CD4-positive, alpha-beta T cell treated with Interleukin-15 for 4 hours (primary cell): ENCODE data around the gene SH3RF3.

Source experiments
- DNase-seq: peaks from one replicate; pipeline ENCODE4 v3.0.0-alpha.2; 2020; ENCODE audit warnings: low spot score

Gene SH3RF3

DNA sequence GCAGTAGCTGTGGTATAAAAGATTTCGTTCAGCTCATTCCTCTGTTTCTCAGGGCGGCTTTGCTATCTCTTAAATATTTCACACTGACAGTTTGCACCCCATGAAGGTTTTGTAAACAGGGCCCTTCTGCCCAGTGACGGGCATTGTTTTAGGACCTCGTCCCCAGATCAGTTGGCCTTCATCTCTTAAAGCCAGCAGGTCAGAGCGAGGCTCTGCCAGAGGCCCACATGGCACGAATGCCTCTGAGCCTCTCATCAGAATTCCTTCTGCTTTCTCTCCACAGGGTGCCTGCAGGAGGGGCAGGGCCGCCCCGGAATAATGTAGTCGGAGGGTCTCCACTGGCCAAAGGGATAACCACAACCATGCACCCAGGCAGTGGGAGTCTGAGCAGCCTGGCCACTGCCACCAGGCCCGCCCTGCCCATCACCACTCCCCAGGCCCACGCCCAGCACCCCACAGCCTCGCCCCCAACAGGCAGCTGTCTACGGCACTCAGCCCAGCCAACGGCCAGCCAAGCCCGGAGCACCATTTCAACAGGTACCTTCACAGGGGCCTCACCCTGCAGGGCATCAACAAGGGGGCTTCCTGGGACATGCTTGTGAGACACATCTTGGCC is 307.7 kb downstream of the SH3RF3 start:
- DNase-seq: no peak

DNA sequence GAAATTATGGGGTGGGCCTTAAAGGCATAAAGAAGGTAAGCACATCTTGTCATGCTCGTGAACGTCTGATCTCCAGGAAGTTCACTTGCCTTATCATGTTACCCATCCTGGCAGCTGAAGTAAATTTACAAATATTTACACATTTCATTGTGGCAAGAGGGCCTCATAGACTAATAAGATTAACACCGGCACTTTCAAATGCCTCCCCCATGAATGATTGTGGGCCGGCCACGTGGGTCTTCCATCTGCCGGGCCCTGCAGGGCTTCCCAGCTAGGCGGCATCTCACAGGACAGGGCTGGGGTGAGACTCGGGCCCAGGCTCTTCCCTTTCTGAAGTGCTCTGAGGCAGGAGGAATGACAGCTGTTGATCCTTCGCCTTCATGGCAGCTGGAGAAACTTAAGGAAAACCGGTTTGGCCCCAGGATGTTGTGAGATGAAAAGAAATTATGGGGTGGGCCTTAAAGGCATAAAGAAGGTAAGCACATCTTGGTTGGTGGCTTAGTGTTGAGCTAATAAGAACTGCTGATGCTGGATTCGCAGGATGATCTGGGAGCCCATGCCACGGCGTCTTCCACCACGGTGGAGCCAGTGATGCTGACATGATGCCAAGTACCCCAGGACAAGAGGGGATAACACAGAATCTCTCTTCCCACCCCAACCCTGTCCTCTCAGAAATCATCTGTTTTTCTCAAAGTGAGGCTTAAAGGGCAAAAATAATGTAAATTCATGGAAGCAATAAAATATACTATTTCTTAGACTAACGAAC is 308.5 kb downstream of the SH3RF3 start:
- no peak for DNase-seq

DNA sequence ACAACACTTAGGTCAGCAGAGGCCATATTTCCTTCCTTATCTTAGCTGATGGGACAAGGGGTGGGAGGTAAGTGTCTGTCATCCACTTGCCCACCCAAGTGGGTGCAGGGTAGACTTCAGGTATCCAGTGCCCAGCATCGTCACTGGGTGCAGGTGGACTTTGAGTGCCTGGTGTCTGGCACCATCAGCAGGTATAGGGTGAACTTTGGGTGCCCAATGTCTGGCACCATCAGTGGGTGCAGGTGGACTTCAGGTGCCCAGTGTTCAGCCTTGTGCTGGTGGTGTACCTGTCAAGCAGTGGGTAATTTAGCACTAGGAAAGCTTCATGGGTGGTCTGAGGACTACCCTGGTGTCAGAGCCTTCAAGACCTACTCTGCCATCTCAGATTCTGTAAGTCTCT is 309.1 kb downstream of the SH3RF3 start:
- no peak for DNase-seq

DNA sequence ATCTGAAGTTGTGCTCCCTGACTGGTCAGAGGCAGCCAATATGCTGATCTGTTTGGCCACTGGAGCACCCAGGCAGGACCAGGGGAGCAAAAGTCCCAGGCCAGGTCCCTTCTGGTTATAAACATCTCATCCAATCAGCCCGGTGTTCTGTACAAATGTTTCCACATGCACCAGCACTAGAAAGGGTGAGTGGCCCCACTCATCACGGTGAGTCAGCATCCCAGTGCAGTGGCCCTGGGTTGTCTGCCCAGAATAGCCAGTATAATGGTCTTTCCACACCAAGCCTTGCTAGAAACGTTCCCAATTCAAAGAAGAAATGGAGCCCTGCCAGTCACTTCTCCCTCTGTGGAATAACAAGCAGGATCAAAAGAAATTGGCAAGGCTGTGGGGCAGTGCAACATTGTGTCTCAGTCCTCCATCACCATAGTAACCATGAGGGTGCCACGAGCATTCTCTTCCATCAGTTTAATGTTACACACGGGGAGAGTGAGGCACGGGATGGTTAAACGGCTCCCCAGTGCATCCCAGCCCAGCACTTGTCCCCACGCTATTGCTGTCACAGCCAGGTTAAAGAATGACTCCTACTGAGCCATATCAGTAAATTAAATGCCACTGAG is 309.9 kb downstream of the SH3RF3 start:
- DNase-seq: no peak

DNA sequence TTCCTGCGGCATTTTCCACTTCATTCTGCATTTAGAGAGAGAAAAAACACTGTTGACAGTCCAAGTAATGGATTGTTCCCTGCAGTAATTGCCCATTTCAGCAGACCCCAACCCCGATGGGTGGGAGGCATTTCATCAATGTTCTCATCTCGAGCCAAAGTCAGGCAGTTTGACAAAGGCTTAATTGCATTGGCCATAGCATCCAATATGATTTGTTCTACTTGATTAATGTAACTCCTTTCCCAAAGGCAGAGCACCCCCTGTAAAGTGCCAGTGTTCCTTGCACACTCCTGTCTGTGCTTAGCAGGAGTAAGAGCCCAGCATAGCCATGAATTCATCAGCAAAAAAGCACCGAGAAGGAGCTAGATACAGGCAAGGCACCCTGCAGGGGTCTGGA is 310.4 kb downstream of the SH3RF3 start:
- no peak for DNase-seq

DNA sequence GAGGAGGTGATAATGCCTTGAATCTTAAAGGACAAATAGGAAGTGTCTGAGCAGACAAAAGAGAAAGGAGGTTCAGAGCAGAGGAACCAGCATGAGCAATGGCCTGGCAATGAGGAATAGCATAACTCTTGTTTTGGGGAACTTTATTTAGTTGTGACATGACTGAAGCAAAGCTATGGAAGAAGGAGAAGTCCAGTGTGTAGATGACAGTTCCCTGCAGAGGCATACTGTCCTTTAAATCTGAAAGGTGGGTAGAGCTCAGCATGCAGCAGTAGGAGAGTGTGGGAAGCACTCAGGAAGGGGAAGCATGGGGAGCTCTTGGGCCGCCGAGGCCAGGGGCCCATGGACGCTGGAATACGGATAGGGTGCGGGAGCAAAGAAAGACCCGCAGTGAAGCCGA is 311.0 kb downstream of the SH3RF3 start:
- no peak for DNase-seq

DNA sequence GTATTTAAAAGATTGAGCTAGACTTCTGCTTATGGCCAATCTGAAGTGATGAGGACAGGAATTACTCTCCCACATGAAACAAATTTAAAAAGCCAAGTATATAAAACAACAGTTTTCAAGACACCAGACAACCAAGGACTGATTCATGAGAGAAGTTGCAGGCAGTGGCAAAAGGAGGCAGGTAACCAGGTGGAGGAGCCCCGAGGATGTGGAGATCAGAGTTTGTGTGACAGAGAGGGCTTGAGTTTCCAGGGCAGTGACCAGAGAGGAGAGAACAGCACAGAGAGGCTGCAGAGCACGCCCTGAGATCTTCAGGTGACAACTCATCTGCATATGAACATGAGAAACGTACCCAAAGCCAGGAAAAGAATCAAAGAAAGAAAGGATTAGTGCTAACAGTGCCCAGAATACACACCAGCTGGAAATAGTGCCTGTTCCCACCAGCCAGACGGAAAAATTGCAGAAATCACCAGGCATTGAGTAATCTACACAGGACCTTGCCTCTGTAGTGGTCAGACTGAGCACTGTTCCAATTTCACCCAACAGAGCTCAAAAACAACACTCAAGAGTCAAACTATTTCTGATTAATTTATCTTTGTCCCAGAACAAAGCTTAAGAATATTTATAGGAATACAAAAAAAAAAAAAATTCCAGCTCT is 311.6 kb downstream of the SH3RF3 start:
- DNase-seq: no peak

DNA sequence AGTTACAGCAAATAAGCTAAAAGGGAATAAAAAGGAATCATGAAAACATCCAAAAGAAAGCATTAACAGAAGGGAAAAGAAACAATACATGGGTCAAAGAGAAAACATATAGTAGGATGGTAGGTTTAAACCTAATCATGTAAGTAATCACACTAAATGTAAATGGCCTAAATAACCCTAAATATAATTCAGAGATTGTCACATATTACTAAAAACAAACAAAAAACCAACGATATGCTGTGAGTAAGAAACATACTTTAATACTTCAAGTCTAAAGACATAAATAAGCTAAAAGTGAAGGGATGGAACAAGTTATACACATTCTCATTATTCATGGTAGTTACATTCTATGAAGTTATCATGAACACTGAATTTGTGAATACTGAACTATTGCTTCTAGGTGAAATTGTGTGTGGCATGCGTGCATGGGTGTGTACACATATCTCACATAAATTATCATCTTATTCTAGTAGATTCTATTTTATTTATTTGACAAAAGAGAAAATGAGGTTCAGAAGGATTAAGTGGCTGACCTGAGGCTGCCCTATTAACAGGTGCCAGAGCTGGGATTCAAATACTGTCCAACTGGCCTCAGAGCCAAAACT is 313.8 kb downstream of the SH3RF3 start:
- no peak for DNase-seq

DNA sequence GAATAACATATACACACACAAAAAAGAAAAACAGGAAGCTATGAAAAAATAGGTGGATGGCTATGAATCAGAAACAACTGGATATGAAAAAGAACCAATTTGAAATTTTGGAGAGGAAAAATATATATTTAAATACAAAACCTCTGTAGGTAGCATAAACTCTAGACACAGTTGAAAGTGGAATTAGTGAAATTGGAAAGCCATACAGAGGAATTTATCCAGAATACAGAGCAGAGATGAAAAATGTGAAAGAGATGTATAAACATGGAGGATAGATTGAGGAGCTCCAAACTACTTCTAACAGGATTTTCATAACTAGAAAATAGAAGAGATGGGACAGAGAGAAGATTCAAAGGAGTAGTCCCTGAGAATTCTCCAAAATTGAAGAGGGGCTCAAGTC is 315.9 kb downstream of the SH3RF3 start:
- DNase-seq: no peak

GRCh38 chr2:109446278-109447131 is 317.5 kb downstream of the SH3RF3 start:
- no peak for DNase-seq

GRCh38 chr2:109447251-109447661 is 318.3 kb downstream of the SH3RF3 start:
- DNase-seq: no peak

GRCh38 chr2:109447776-109448175 is 318.8 kb downstream of the SH3RF3 start:
- DNase-seq: no peak

DNA sequence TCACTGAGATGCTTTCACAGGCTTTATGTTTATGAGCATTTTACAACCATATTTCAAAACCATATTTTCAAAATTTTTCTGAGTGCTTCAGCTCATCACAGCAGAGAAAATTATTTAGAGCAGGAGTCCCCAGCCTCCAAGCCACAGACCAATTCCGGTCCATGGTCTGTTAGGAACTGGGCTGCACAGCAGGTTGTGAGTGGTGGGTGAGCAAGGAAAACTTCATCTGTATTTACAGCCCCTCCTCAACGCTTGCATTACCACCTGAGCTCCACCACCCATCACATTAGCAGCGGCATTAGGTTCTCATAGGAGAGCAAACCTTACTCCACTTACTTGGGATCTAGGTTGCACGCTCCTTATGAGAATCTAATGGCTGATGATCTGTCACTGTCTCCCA is 319.2 kb downstream of the SH3RF3 start:
- no peak for DNase-seq

- no peak for DNase-seq
Measured at GRCh38 chr2:109448946-109449788, 320.2 kb downstream of the SH3RF3 start.

GRCh38 chr2:109450574-109451273 is 321.7 kb downstream of the SH3RF3 start:
- DNase-seq: no peak

- no peak for DNase-seq
Measured at GRCh38 chr2:109451671-109452070, 322.7 kb downstream of the SH3RF3 start.

GRCh38 chr2:109452318-109453305 is 323.6 kb downstream of the SH3RF3 start:
- no peak for DNase-seq

GRCh38 chr2:109453371-109453995 is 324.5 kb downstream of the SH3RF3 start:
- DNase-seq: no peak
